OCI-LY3 (cell line): ENCODE measurements around the gene CAMKV.
A peak's percentile ranks its signal among the peaks of the same experiment; 100 is the strongest.

ENCODE experiments used
- H2AFZ ChIP-seq: fragments of 200-600, 300-600 bp; shearing (Covaris generic); 2 replicates; pipeline ENCODE4 v1.6.0; 2014; ENCODE audit warnings: antibody characterized with exemption, low read depth, low read length
- H3K27ac ChIP-seq: fragments of 200-600, 300-600 bp; sonication (generic); 2 replicates; pipeline ENCODE4 v1.5.1; 2014; ENCODE audit warnings: mild to moderate bottlenecking, low read length, moderate library complexity, mixed read lengths
- H3K27me3 ChIP-seq: fragments of 200-600, 300-600 bp; sonication (generic); 2 replicates; pipeline ENCODE4 v1.6.1; 2014; ENCODE audit warnings: low read depth, low read length, mixed read lengths
- H3K36me3 ChIP-seq: fragments of 200-600, 300-600 bp; sonication (generic); replicated peaks from 2 replicates; pipeline ENCODE3; 2014; ENCODE audit warnings: low read depth, low read length, mixed read lengths
- H3K4me1 ChIP-seq: fragments of 300-600, 200-600 bp; sonication (generic); 2 replicates; pipeline ENCODE4 v1.6.1; 2014; ENCODE audit warnings: low read length, mixed read lengths
- H3K4me2 ChIP-seq: fragments of 200-600, 300-600 bp; sonication (generic); 2 replicates; pipeline ENCODE4 v1.6.1; 2014; ENCODE audit warnings: low read length, mixed read lengths
- H3K4me3 ChIP-seq: fragments of 300-600, 200-600 bp; sonication (generic); 2 replicates; pipeline ENCODE4 v1.5.1; 2014; ENCODE audit warnings: antibody characterized with exemption, mild to moderate bottlenecking, low read length, moderate library complexity
- H3K79me2 ChIP-seq: fragments of 300-600, 200-600 bp; shearing (Covaris generic); 2 replicates; pipeline ENCODE4 v1.6.1; 2014; ENCODE audit warnings: mild to moderate bottlenecking, low read length, mixed read lengths
- H3K9ac ChIP-seq: fragments of 300-600, 200-600 bp; shearing (Covaris generic); 2 replicates; pipeline ENCODE4 v1.6.0; 2014; ENCODE audit warnings: mild to moderate bottlenecking, low read length, moderate library complexity
- H3K9me3 ChIP-seq: fragments of 200-600, 300-600 bp; shearing (Covaris generic); 2 replicates; pipeline ENCODE4 v1.6.1; 2014; ENCODE audit warnings: low read length, mixed read lengths; ENCODE audit not compliant: insufficient read depth
- H4K20me1 ChIP-seq: fragments of 200-600, 300-600 bp; sonication (generic); 2 replicates; pipeline ENCODE4 v1.6.1; 2016; ENCODE audit warnings: low read length, mixed read lengths; ENCODE audit not compliant: insufficient read depth
- CTCF ChIP-seq: fragments of 200-600, 300-600 bp; sonication (generic); IDR thresholded peaks from 2 replicates; pipeline ENCODE4 v1.5.1; 2014; ENCODE audit warnings: antibody characterized with exemption, low read length, low read depth
- EZH2phosphoT487 ChIP-seq: fragments of 200-600 bp; shearing (Covaris generic); IDR thresholded peaks from 2 replicates; pipeline ENCODE4 v1.6.1; 2018; ENCODE audit warnings: antibody characterized with exemption, mixed run types, low read depth

CAMKV gene

GRCh38 chr3:49844464-49845183 lies 25.1 kb downstream of the CAMKV start:
- no peaks in the 10 kb centered on the region for H3K9me3 ChIP-seq

GRCh38 chr3:49842843-49843517 lies 26.7 kb downstream of the CAMKV start:
- H2AFZ ChIP-seq: no peak overlapping the region
- no peaks in the 10 kb centered on the region for H3K9me3 ChIP-seq
- peaks cover 54% of the 10 kb centered on the region for H3K36me3 ChIP-seq
- no peaks in the 10 kb centered on the region for H3K79me2 ChIP-seq
- no peak overlapping the region for H3K4me2 ChIP-seq
- H4K20me1 ChIP-seq: no peaks in the 10 kb centered on the region
- no peaks in the 10 kb centered on the region for H3K4me1 ChIP-seq
- no peak overlapping the region for H3K4me3 ChIP-seq
- no peak overlapping the region for H3K27ac ChIP-seq
- TF ChIP-seq CTCF: no peak
- no peak for TF ChIP-seq EZH2phosphoT487
- H3K27me3 ChIP-seq: no peaks in the 10 kb centered on the region
- H3K9ac ChIP-seq: no peak overlapping the region

More at GRCh38 chr3:49844464-49845183, 25.1 kb downstream of the CAMKV start:
- Histone ChIP-seq H3K4me2 (no peak overlapping the region), H3K4me3 (no peak overlapping the region), H3K36me3 (peaks cover 51% of the 10 kb centered on the region), H2AFZ (no peak overlapping the region), H3K4me1 (no peaks in the 10 kb centered on the region), H3K9ac (no peak overlapping the region), H3K27ac (no peak overlapping the region), H3K79me2 (no peaks in the 10 kb centered on the region), H3K27me3 (no peaks in the 10 kb centered on the region), H4K20me1 (no peaks in the 10 kb centered on the region)
- no peak for TF ChIP-seq EZH2phosphoT487
- TF ChIP-seq CTCF: no peak

- H3K36me3 ChIP-seq: peaks cover 53% of the 10 kb centered on the region
- H3K9ac ChIP-seq: no peak overlapping the region
- H3K4me1 ChIP-seq: no peaks in the 10 kb centered on the region
- H3K27ac ChIP-seq: no peak overlapping the region
- no peak overlapping the region for H2AFZ ChIP-seq
- no peaks in the 10 kb centered on the region for H4K20me1 ChIP-seq
- H3K79me2 ChIP-seq: no peaks in the 10 kb centered on the region
- H3K9me3 ChIP-seq: no peaks in the 10 kb centered on the region
- no peaks in the 10 kb centered on the region for H3K27me3 ChIP-seq
- no peak overlapping the region for H3K4me3 ChIP-seq
- no peak overlapping the region for H3K4me2 ChIP-seq
- TF ChIP-seq EZH2phosphoT487 (no peak), CTCF (no peak)
Measured at GRCh38 chr3:49841806-49842205, 27.9 kb downstream of the CAMKV start.

GRCh38 chr3:49841126-49841696 lies 28.5 kb downstream of the CAMKV start:
- Histone ChIP-seq H3K36me3 (peaks cover 55% of the 10 kb centered on the region), H3K9me3 (no peaks in the 10 kb centered on the region), H3K79me2 (no peaks in the 10 kb centered on the region), H2AFZ (no peak overlapping the region), H3K27me3 (no peaks in the 10 kb centered on the region), H3K4me2 (no peak overlapping the region), H3K9ac (no peak overlapping the region), H3K4me1 (no peaks in the 10 kb centered on the region), H4K20me1 (no peaks in the 10 kb centered on the region), H3K27ac (no peak overlapping the region), H3K4me3 (no peak overlapping the region)
- TF ChIP-seq CTCF (peak; percentile 65), EZH2phosphoT487 (no peak)
